Activated CD8-positive, alpha-beta memory T cell treated with anti-CD3 and anti-CD28 coated beads for 1 hour (primary cell): ENCODE results near the gene MRPL49.

Source experiments
- DNase-seq, 2 donors: peaks; one replicate each; pipeline ENCODE4 v3.0.0-alpha.2; 2020; ENCODE audit warnings: low read depth in 1 of 2; ENCODE audit errors: extremely low read depth in 1 of 2

The MRPL49 gene

DNA sequence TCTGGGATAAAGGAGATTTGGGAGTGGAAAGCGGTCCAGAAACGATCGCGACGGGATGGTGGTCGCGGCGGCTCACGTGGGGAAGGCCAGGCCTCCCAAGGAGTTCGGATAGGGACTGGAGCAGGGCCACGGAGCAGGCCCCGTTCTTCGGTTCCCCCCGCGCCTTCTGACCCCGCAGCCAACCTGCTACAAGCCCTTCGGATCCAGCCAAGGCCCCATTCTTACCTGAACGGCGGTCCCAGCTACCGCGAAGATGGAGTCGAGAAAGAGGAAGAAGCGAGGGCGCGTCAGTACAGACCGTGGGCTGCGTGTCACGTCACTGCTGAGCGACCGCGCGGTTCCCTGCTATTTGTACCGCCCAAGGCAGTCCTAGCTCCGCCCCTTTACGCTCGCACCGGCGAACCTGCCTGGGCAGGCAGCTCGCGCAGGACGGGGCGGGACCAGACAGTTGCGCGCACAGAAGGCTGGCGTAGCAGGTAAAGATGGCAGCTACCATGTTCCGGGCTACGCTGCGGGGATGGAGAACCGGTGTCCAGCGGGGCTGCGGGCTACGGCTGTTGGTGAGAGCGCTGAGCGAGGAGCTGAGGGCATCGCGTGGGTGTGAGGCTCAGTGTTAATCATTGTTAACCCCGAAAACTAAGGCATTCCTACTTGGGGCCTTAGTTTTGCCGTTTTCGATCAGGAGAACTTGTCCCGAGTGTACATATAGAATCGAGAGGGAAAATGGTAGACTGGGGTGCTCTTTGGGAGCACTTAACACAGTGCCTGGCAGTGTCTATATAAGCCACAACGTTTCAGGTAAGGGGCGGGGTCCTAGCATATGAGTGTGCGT, at the start of gene MRPL49, which contains the start of gene FAU:
MRPL49 (plus strand) TSS at position 457 of the 832 bp plus-strand sequence; CDS start at position 483, 26 bp downstream.
FAU (minus strand) TSS at position 270 of the 832 bp plus-strand sequence. CDS start 321 bp downstream, outside the sequence.
- peak; percentile 95 to 97 for DNase-seq

DNA sequence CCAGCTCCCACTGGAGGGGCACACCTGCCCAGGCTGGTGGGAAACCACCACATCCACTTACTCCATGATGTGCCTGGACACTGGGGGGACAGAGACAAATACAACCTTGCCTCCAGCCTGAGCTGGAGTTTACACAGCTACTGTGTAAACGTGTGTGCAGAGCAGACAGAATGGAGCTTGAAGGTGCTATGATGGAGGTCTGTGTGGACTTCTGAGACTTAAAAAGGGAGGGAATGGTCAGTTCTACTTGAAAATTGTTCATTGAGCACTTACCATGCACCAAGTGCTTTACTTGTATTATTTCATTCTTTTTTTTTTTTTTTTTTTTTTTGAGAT, 49.5 kb upstream of the MRPL49 start:
- DNase-seq = no peak

DNA sequence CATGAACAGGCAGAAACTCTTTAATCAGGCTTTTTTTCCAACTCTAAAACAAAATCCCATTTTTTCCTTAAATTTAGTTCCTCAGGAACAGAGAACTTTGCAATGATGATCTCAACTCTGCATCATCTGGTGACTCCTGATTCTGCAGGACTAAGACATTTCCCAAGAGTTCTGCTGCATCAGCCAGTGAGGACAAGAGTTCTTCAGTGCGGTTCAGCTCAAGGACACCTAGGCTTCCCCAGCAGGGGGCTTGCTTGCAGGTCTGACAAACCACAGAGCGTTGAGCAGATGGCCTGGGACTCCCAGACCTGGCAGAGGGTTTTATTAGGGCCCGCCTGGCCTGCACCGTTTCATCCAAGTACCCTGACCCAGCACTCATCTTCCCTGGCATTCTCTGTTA, 44.7 kb upstream of the MRPL49 start:
- DNase-seq = no peak

DNA sequence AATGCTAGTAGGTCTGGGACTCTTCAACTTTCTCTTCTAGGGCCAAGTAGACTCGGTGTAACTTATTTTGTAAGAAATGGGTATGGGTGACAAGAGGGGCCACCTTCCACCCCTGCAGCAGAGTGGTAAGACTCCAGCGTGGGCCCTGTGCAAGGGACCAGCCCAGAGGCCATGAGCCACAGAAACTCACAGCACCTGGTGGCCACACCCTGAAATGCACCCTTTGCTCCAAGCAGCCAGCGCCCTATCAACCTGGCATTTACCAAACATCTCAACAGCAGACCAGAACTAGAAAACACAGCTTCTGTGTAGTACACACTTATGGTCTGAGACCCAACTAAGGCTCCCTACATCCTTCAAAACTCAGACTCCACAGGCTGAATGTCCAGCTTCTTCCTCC, 44.0 kb upstream of the MRPL49 start:
- peak; percentile 37 to 57 for DNase-seq

DNA sequence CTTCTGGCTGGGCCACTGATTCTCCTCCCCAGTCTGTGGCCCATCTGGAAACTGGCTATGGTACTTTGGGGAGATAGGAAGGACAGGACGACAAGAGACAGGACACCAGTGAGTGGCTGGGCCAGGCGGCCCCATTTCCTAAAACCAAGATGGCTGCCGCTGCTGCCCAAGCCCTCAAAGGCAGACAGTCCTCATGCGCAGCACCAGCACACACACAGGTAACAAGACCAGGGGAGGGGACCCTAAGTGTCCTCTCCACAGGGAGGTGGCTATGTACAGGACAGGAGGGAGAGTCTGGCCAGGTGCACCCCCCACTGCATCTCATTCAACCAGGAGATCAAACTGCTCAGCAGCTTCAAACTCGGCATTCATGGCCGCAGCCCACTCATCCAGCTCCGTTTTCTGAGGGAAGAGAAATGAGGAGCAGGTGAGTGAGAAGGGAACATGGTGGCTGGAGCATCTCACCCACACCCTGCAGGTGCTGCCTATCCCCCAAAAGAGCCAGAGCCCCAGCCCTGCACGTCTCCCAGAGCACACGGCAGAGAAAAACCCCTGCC, 43.3 kb upstream of the MRPL49 start:
- no peak for DNase-seq

DNA sequence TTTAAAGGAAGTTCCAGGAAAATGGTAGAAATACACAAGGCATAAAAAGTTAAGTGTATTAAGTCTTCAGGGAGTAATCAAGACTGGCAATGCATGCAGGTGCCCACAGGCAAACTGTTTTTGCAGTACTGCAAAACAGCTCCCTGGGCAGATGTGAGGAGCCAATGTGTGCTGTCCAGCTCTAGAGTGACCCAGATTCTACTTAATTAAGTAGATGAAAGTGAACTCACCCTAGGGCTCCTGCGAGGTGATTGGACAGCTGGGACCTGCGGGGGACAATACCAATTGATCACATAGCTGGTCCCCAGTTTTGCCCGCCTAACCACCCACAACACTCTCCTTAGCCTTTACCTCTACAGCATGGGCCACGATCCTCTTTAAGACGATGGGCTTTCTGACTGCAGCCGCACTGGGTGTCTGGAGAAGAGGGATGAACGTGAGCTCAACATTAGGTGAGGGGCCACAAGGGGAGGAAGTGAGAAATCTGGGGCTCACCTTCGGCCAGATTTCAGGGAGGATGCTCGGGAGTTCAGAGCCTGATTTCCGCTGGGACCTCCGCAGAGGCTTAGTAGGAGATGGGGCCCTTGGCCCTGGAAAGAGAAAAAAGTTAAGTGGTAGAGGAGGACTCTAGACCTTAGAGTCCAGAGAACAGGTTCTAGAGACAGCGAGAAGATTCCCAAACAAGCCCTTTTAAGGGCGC, 38.8 kb upstream of the MRPL49 start:
- DNase-seq = no peak

DNA sequence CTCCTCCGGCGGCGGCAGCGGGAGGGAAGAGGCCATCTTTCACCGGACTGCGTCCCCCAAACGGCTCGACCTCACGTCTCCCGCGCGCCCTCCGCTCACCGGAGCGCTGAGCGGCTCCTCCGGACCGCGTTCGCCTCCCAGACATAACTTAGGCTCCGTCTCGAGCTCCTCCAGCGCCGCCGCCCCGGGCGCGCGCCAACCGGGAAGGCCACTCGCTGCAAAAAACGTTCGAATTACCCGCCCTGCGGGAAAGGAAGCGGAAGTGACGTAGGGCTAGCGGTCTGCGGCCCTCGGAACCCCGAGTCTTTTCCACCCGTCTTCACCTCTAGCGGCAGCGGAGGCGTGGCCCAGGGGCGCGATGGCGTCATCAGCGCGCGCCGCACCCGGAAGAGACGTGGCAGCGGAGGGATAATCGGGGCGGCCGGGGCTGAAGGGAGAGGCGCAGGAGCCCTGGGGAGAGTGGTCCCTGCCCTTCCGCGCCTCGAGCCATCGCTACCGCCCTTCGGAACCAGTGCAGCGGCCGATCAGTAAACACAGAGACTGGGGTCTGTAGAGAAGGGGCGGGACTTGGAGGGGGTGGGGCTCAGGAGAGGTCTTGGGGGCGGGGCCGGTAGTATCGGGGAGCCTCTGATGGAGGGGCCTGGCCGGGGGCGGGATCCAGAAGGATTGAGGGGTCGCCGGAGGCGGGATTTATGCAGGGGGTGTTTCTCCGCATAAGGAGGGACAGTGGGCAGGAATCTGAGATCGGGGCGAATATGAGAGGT, 38.1 kb upstream of the MRPL49 start, which contains the start of the genes CDCA5 and ZFPL1:
CDCA5 (minus strand) TSS at position 207 of the 764 bp plus-strand sequence; CDS start at position 145, 62 bp downstream.
ZFPL1 (plus strand) TSS at position 389 of the 764 bp plus-strand sequence. CDS start 477 bp downstream, outside the sequence.
- DNase-seq = peak; percentile 85 to 94

DNA sequence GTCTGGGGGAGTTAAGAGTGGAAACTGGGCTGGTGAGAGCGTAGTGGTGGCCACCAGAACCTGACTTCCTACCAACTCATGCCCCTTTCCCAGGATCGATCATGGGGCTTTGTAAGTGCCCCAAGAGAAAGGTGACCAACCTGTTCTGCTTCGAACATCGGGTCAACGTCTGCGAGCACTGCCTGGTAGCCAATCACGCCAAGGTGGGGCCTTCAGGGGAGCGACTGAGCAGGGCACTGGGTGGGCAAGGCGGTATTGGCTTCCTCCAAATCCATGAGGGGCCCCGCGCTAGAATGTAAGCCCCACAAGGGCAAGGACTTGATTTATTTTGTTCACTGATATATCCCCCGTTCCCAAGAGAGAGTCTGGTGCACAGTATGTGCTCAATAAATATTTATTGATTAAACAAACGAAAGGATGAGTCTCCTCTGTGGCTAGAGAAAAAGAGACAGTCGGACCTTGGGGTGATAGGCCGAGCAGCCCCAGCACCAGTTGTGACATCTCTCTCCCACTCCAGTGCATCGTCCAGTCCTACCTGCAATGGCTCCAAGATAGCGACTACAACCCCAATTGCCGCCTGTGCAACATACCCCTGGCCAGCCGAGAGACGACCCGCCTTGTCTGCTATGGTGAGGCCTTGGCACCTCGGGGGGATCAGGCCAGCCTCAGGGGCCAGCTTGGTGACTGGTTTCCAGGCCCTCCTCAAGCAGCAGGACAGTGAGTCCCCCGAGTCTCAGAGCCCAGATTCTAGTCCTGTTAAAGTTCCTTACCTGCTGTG, 37.3 kb upstream of the MRPL49 start:
- DNase-seq = no peak

DNA sequence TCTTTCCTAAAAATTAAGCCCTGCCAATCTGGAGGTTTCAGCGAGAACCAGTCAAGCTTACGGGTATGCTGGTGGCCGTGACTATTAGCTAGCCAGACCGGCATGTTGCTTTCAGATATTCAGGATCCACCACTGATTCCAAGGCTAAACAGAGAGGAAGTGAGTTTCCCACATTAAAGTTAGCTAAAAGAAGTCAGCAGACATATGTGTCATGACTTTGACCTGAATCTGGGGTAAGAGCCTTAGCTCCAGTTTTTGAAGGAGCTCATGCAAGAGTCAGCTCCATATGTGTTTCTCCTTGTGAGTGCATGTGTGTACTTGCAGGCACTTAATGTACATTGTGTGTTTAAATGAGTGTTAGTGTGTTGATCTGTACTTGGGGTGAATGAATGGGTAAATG, 36.7 kb upstream of the MRPL49 start:
- no peak for DNase-seq

DNA sequence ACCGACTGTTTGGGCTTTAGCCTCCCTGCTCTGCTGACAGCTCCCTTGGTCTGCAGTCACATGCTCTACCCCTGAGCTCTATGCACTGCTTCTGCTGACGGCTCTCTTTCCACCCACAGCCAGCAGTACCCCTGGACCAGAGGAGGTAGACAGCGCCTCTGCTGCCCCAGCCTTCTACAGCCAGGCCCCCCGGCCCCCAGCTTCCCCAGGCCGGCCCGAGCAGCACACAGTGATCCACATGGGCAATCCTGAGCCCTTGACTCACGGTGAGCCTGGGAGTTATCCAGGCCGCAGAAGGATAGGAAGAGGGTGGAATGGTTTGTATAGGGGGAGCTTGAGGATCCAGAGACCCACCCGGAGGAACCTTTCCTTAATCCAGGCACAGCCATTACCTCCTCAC, 35.3 kb upstream of the MRPL49 start:
- no peak for DNase-seq

DNA sequence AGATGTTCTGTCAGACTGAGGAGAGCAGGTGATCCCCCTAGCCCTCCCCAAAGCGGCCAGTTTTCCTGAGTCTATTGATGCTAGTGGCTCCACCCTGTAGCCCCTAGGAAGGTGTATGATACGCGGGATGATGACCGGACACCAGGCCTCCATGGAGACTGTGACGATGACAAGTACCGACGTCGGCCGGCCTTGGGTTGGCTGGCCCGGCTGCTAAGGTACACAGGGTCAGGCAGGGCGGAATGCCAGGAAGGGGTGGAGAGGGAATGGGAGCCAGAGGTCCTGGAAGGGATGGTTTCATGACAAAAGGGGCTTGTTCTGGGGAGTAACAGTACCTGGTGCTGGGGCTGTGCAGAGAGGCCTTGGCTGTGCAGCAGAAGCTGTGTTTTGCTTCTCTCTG, 34.9 kb upstream of the MRPL49 start:
- DNase-seq = no peak

DNA sequence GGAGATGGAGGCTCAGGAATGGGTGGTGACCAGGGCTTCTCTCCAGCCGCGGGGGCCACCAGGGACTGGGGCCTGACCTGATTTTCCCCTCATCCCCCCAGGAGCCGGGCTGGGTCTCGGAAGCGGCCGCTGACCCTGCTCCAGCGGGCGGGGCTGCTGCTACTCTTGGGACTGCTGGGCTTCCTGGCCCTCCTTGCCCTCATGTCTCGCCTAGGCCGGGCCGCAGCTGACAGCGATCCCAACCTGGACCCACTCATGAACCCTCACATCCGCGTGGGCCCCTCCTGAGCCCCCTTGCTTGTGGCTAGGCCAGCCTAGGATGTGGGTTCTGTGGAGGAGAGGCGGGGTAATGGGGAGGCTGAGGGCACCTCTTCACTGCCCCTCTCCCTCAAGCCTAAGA, 34.3 kb upstream of the MRPL49 start:
- no peak for DNase-seq

DNA sequence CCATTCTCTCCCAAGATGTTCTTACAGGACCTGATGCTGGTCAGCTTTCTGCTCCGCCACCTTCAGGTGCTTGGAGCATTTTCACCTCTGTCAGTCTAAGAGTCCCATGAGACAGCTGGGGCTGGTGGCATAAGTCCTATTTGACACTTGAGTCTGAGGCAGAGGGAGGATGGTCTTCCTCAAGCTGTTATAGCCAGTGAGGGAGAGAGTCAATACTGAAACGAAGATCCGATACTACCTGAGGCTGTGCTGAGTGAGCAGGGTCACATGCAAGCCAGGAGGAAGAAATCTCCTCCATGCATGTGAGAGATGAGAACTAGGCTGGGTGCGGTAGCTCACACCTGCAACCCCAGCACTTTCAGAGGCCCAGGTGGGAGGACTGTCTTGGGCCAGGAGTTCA, 32.5 kb upstream of the MRPL49 start:
- no peak for DNase-seq

DNA sequence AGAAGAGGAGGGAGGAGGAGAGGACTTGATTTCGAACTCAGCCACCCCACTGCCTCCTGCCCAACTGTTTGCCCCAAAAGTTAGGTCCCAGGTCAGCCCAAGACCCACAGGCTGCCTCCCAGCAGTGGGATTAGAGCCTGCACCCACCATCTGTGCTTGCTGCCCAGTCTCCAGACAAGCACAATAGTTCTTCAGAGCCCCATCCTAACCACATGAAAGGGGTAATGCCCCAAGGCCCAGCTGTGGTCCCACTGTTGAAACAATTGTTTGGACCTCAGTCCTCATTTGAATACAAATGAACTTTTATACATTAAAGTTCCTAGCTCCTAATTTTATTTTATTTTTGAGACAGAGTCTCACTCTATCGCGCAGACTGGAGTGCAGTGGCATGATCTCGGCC, 31.5 kb upstream of the MRPL49 start:
- DNase-seq = no peak

DNA sequence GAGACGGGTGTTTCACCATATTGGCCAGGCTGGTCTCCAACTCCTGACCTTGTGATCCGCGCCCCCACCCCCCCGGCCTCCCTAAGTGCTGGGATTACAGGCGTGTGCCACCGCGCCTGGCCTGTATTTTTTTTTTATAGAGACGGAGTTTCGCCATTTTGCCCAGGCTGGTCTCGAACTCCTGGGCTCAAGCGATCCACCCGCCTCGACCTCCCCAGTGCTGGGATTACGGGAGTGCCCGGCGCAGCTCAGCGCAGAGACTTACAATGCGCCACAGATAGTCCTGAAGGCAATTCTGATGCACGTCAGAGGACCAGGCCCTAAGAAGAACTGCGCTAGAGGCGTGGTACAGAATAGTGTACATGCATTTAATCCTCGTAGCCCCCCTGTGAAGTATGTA, 26.7 kb upstream of the MRPL49 start:
- DNase-seq = no peak

DNA sequence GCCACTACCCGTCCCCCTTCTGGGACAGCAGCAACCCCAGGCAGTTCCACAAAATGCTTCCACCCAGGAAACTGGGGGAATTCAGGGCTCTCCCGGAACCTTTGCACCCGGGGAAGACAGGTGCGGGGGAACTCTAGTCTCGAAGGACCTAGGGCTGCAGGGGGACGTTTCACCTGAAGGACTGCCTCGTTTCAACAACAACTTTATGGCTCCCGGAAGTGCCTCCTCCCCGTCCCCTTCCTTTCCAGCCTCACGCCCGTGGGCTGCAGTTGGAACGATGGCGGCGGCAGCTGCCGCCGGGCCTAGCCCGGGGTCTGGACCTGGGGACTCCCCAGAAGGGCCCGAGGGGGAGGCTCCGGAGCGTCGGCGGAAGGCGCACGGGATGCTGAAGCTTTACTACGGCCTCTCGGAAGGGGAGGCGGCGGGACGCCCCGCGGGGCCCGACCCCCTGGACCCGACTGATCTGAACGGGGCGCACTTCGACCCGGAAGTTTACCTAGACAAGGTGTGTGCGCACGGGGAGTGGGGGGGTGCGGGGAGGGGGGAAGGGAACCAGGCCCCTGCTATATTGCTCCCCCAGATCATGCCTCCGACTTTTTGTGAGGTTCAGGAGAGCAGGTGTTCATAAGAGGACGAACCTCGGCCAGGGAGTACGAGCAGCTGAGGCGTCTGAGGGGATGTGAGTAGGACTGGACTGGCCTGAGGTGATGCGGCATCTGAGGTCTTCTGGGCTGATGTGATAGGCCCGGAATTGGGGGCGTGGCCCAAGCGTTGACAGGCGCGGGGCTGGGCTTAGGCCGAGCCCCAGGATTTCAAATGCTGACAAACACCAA, 25.9 kb upstream of the MRPL49 start, which contains the start of gene VPS51:
VPS51 (plus strand) TSS at position 241 of the 833 bp plus-strand sequence; CDS start at position 278, 37 bp downstream.
- peak; percentile 63 to 66 for DNase-seq

DNA sequence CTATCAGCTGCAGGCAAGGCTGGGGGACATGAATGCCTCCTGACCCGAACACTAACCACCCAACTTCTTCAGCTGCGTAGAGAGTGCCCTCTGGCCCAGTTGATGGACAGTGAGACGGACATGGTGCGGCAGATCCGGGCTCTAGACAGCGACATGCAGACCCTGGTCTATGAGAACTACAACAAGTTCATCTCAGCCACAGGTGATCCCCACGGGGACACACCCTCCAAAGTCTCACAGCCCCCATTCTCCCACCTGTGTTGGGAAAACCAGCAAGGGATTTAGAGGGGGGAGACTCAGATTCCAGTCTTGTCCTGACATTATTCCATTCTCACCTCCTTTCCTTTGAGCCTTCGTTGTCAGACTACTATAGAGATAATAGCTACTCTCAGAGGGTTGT, 25.2 kb upstream of the MRPL49 start:
- no peak for DNase-seq

DNA sequence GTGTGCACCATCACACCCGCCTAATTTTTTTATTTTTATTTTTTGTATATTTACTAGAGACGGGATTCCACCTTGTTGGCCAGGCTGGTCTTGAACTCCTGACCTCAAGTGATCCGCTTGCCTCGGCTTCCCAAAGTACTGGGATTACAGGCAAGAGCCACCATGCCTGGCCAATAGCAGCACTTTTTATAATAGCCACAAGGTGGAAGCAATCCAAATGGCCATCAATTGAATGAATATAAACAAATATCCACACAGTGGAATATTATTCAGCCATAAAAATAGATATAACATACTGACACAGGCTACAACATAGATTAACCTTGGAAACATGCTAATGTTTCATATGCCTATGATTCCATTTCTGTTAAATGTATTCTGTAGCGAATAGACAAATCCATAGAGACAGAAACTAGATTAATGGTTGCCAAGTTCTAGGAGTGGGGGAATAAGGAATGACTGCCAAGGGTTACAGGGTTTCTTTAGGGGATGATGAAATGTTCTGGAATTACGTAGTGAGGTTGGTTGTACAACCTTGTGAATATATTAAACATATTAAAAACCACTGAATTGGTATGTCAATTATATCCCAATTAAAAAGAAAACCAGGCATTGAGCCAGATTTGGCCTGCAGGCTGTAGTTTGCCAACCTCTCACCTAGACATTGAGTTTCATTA, 21.3 kb upstream of the MRPL49 start:
- no peak for DNase-seq
